H1 (cell line): Measurements from ENCODE around the gene MAPK1.

Experiments used
- ASH2L ChIP-seq: fragments of 200-600, 300-600 bp; sonication (generic); IDR thresholded peaks from one replicate; pipeline ENCODE4 v1.7.1; 2017; ENCODE audit warnings: low read length
- CBX8 ChIP-seq: fragments of 300-800, 300-1000 bp; sonication (generic); IDR thresholded peaks from 2 replicates; pipeline ENCODE4 v1.7.1; 2016; ENCODE audit warnings: low read depth, low read length, borderline replicate concordance
- CTCF ChIP-seq, 3 experiments: IDR thresholded peaks; 1 replicate in 2 of 3; 2 replicates in 1 of 3; pipeline versions ENCODE4 v1.5.1 to v1.6.1; 2011; ENCODE audit warnings: low read length in 3 of 3, mild to moderate bottlenecking in 3 of 3, inconsistent platforms in 2 of 3, low read depth in 1 of 3, moderate library complexity in 1 of 3; ENCODE audit not compliant: insufficient read depth in 1 of 3; ENCODE audit errors: control extremely low read depth in 1 of 3
- EP300 ChIP-seq, 2 experiments: IDR thresholded peaks; 1 replicate in 1 of 2; 2 replicates in 1 of 2; pipeline ENCODE4 v1.6.1; 2011 to 2012; ENCODE audit warnings: low read depth in 2 of 2, low read length in 2 of 2, mild to moderate bottlenecking in 2 of 2, borderline replicate concordance in 1 of 2, inconsistent platforms in 1 of 2, moderate library complexity in 1 of 2
- EZH2 ChIP-seq: fragments of 200-600 bp; sonication (generic); IDR thresholded peaks from 2 replicates; pipeline ENCODE4 v1.7.1; 2012; ENCODE audit warnings: low read depth, mild to moderate bottlenecking, moderate library complexity, low read length, inconsistent platforms; ENCODE audit not compliant: severe bottlenecking
- GABPA ChIP-seq: IDR thresholded peaks from 2 replicates; pipeline ENCODE4 v1.6.1; 2011; ENCODE audit warnings: mild to moderate bottlenecking, low read length, moderate library complexity, borderline replicate concordance; ENCODE audit not compliant: insufficient read depth
- JUN ChIP-seq: IDR thresholded peaks from 2 replicates; pipeline ENCODE4 v1.6.1; 2011; ENCODE audit warnings: low read depth, mild to moderate bottlenecking, improper control_type of control experiment, low read length
- RAD21 ChIP-seq, 2 experiments: IDR thresholded peaks in 1 of 2; conservative IDR thresholded peaks in 1 of 2; 2 replicates each; pipeline ENCODE4 v1.6.1; 2011; ENCODE audit warnings: low read depth in 2 of 2, low read length in 2 of 2, improper control_type of control experiment in 1 of 2, inconsistent platforms in 1 of 2, mild to moderate bottlenecking in 1 of 2, moderate library complexity in 1 of 2
- RXRA ChIP-seq: IDR thresholded peaks from 2 replicates; pipeline ENCODE4 v1.6.1; 2011; ENCODE audit warnings: low read depth, mild to moderate bottlenecking, low read length, moderate library complexity; ENCODE audit not compliant: insufficient read depth
- TAF1 ChIP-seq: IDR thresholded peaks from 2 replicates; pipeline ENCODE4 v1.6.1; 2011; ENCODE audit warnings: mild to moderate bottlenecking, low read depth, low read length
- USF2 ChIP-seq: IDR thresholded peaks from 2 replicates; pipeline ENCODE4 v1.6.1; 2011; ENCODE audit warnings: low read length, improper control_type of control experiment

DNA sequence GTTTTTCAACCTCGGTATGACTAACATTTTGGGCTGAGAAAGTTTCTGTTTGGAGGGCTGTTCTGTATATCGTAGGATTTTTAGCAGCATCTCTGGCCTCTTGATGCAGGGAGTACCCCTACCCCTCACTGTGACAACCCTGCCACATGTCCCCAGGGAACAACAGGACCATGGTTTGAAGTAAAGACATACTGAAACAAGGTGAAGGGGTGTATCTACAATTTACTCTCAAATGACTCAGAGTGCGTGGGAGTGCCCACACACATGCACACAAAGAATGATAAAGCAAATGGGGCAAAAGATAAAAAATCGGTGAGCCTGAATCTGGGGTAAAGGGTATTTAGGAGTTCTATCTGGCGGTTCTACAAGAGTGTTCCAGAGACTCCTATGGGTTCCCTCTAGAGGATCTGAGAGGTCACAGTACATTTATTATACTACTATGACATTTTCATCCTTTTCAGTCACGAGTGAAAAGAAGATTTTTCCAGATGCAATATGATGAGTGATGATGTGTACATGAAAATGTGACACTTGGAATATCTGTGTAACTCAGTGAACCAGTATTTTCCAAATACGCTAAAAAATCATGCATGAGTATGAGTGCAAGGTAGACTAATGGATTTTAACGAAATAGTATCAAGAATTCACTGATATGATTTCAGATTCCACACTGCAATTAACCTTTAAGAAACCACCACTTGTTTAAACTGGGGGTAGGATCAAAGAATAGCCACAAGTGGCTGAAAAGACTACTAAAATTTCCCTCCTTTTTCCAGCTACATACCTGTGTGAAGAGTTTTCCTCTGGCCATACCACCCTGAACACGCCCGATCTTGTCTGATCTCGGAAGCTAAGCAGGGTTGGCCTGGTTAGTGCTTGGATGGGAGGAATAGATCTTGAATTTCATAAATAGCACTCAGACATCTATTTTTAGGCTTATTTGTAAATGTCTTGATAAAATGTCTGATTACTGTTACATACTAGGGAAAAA, 75.5 kb downstream of the MAPK1 start:
- TF ChIP-seq CTCF (IDR thresholded peaks at IDR 0.05; ENCODE audit: control extremely low read depth in 1 of 3, insufficient read depth in 1 of 3, low read depth in 1 of 3, low read length in 3 of 3) (no peak), USF2 (no peak), EP300 (IDR thresholded peaks at IDR 0.05; ENCODE audit: borderline replicate concordance in 1 of 2, low read depth in 2 of 2, low read length in 2 of 2) (no peak), GABPA (no peak), ASH2L (no peak), RAD21 (IDR thresholded peaks at IDR 0.05 in 1 of 2, conservative IDR thresholded peaks at IDR 0.05 in 1 of 2; ENCODE audit: low read depth in 2 of 2, low read length in 2 of 2) (no peak), RXRA (no peak), EZH2 (no peak), CBX8 (no peak), JUN (no peak), TAF1 (no peak)
